Measurements from ENCODE around the gene PLEKHH2.
"Not testable (repeated sequence)": the region's sequence is repeated elsewhere in the genome, so short reads cannot be mapped to it uniquely, and the experiment has no call there.

The PLEKHH2 gene

GRCh38 chr2:43717322-43717721 lies 80.3 kb downstream of the PLEKHH2 start:
- DNase-seq (ENCODE audit: low read depth): no peak

- no peak for DNase-seq (ENCODE audit: low read depth)
These were observed 81.6 kb downstream of the PLEKHH2 start for GRCh38 chr2:43718530-43719124.

GRCh38 chr2:43724728-43725526 lies 87.9 kb downstream of the PLEKHH2 start:
- no peak for DNase-seq (ENCODE audit: low read depth)

GRCh38 chr2:43725711-43726246 lies 88.7 kb downstream of the PLEKHH2 start:
- no peak for DNase-seq (ENCODE audit: low read depth)

GRCh38 chr2:43726961-43727633 lies 90.0 kb downstream of the PLEKHH2 start:
- DNase-seq (ENCODE audit: low read depth): not testable (repeated sequence)

- no peak for DNase-seq (ENCODE audit: low read depth)
These were observed 90.6 kb downstream of the PLEKHH2 start for GRCh38 chr2:43727634-43728014.

GRCh38 chr2:43729491-43730174 lies 92.6 kb downstream of the PLEKHH2 start:
- no peak for DNase-seq (ENCODE audit: low read depth)

- no peak for DNase-seq (ENCODE audit: low read depth)
These were observed 94.2 kb downstream of the PLEKHH2 start for GRCh38 chr2:43731211-43731610.

- no peak for DNase-seq (ENCODE audit: low read depth)
These were observed 99.6 kb downstream of the PLEKHH2 start for GRCh38 chr2:43736637-43737036.

- DNase-seq (ENCODE audit: low read depth): peak; percentile 84
These were observed 100.2 kb downstream of the PLEKHH2 start for GRCh38 chr2:43737097-43737854.

GRCh38 chr2:43737855-43738254 lies 100.8 kb downstream of the PLEKHH2 start:
- no peak for DNase-seq (ENCODE audit: low read depth)

- DNase-seq (ENCODE audit: low read depth): no peak
These were observed 101.2 kb downstream of the PLEKHH2 start for GRCh38 chr2:43738257-43738656.

GRCh38 chr2:43743706-43744105 lies 106.6 kb downstream of the PLEKHH2 start:
- DNase-seq (ENCODE audit: low read depth): no peak

- no peak for DNase-seq (ENCODE audit: low read depth)
These were observed 108.4 kb downstream of the PLEKHH2 start for GRCh38 chr2:43745457-43745856.

- no peak for DNase-seq (ENCODE audit: low read depth)
These were observed 111.3 kb downstream of the PLEKHH2 start for GRCh38 chr2:43748333-43748732.

GRCh38 chr2:43749583-43749982 lies 112.5 kb downstream of the PLEKHH2 start:
- DNase-seq (ENCODE audit: low read depth): no peak

- no peak for DNase-seq (ENCODE audit: low read depth)
These were observed 114.5 kb downstream of the PLEKHH2 start for GRCh38 chr2:43751476-43751990.

- no peak for DNase-seq (ENCODE audit: low read depth)
These were observed 115.2 kb downstream of the PLEKHH2 start for GRCh38 chr2:43752302-43752701.

GRCh38 chr2:43754180-43754579 lies 117.1 kb downstream of the PLEKHH2 start:
- no peak for DNase-seq (ENCODE audit: low read depth)

- DNase-seq (ENCODE audit: low read depth): no peak
These were observed 121.7 kb downstream of the PLEKHH2 start for GRCh38 chr2:43758739-43759138.

- peak; percentile 41 for DNase-seq (ENCODE audit: low read depth)
These were observed 122.1 kb downstream of the PLEKHH2 start for GRCh38 chr2:43759195-43759594.

All from non-pigmented ciliary epithelial cell (primary cell).